Breast epithelium (tissue), 3 donors: Measurements from ENCODE around the gene FRMD4A.

Source experiments
- CTCF ChIP-seq, 3 donors: fragments of 450-650 bp; IDR thresholded peaks; one replicate each; pipeline ENCODE4 v1.5.1; 2016 to 2017; ENCODE audit warnings: antibody characterized with exemption in 3 of 3, mild to moderate bottlenecking in 3 of 3, moderate library complexity in 3 of 3
- POLR2A ChIP-seq: fragments of 450-650 bp; IDR thresholded peaks from one replicate; pipeline ENCODE4 v1.6.1; 2016; ENCODE audit warnings: antibody characterized with exemption, mild to moderate bottlenecking, moderate library complexity
- POLR2AphosphoS5 ChIP-seq, 3 donors: sonication (generic); formaldehyde crosslinking; IDR thresholded peaks; one replicate each; pipeline ENCODE4 v1.6.1; 2017; ENCODE audit warnings: antibody characterized with exemption in 3 of 3

GRCh38 chr10:13813550-13813949 is 517.2 kb downstream of the FRMD4A start:
- no peak for TF ChIP-seq POLR2A
- TF ChIP-seq CTCF (IDR thresholded peaks at IDR 0.05), result no peak
- TF ChIP-seq POLR2AphosphoS5 (IDR thresholded peaks at IDR 0.05), result no peak
